ENCODE data around the gene PARP2.
A peak's percentile ranks its signal among the peaks of the same experiment; 100 is the strongest.
"Not testable (repeated sequence)": the region's sequence is repeated elsewhere in the genome, so short reads cannot be mapped to it uniquely, and the experiment has no call there.

The PARP2 gene

GRCh38 chr14:20343092-20343861 is at the start of gene PARP2:
PARP2 (plus strand) TSS chr14:20343635; CDS start chr14:20343642, 7 bp downstream.
- DNase-seq, result peak; percentile 97

GRCh38 chr14:20294636-20295035 is 48.8 kb upstream of the PARP2 start:
- DNase-seq, result no peak

GRCh38 chr14:20295067-20295466 is 48.4 kb upstream of the PARP2 start:
- no peak for DNase-seq

GRCh38 chr14:20302042-20302755 is 41.2 kb upstream of the PARP2 start:
- no peak for DNase-seq

GRCh38 chr14:20305265-20306078 is 38.0 kb upstream of the PARP2 start, which contains the start of gene TTC5:
TTC5 (minus strand) TSS chr14:20305951; CDS start chr14:20305937, 14 bp downstream.
- DNase-seq, result peak; percentile 92

GRCh38 chr14:20306079-20306423 is 37.4 kb upstream of the PARP2 start:
- no peak for DNase-seq

GRCh38 chr14:20314026-20314425 is 29.4 kb upstream of the PARP2 start:
- no peak for DNase-seq

- no peak for DNase-seq
Measured at GRCh38 chr14:20317720-20318119, 25.7 kb upstream of the PARP2 start.

GRCh38 chr14:20327005-20327869 is 16.2 kb upstream of the PARP2 start:
- peak; percentile 74 for DNase-seq

- DNase-seq, result no peak
Measured at GRCh38 chr14:20328705-20329104, 14.7 kb upstream of the PARP2 start.

GRCh38 chr14:20329355-20329754 is 14.1 kb upstream of the PARP2 start:
- no peak for DNase-seq

- no peak for DNase-seq
Measured at GRCh38 chr14:20331053-20331613, 12.3 kb upstream of the PARP2 start.

- DNase-seq, result no peak
Measured at GRCh38 chr14:20332431-20332787, 11.0 kb upstream of the PARP2 start.

- peak; percentile 79 for DNase-seq
Measured at GRCh38 chr14:20332788-20333493, 10.5 kb upstream of the PARP2 start, which contains the start of gene CCNB1IP1. CCNB1IP1 (minus strand) TSS chr14:20333279; CDS start chr14:20316523, 16,756 bp downstream.

- DNase-seq, result no peak
Measured at GRCh38 chr14:20333494-20333841, 10.0 kb upstream of the PARP2 start.

GRCh38 chr14:20334017-20334416 is 9.4 kb upstream of the PARP2 start:
- no peak for DNase-seq

- DNase-seq, result not testable (repeated sequence)
Measured at GRCh38 chr14:20341032-20341431, 2.4 kb upstream of the PARP2 start.

- DNase-seq, result no peak
Measured at GRCh38 chr14:20341646-20342045, 1.8 kb upstream of the PARP2 start.

- no peak for DNase-seq
Measured at GRCh38 chr14:20343862-20344220, 406 bp downstream of the PARP2 start.

- no peak for DNase-seq
Measured at GRCh38 chr14:20345366-20345765, 1.9 kb downstream of the PARP2 start.

GRCh38 chr14:20346713-20347112 is 3.3 kb downstream of the PARP2 start:
- no peak for DNase-seq

- no peak for DNase-seq
Measured at GRCh38 chr14:20347747-20348146, 4.3 kb downstream of the PARP2 start.
